Measurements from ENCODE around the gene TMEM252. TPM values are rescaled to one million over a fixed set of nuclear protein-coding genes. Genes with fewer than 3 reads are reported as not detected.

Gene TMEM252
- total RNA-seq, 4 donors from 2014 or later = not detected

DNA sequence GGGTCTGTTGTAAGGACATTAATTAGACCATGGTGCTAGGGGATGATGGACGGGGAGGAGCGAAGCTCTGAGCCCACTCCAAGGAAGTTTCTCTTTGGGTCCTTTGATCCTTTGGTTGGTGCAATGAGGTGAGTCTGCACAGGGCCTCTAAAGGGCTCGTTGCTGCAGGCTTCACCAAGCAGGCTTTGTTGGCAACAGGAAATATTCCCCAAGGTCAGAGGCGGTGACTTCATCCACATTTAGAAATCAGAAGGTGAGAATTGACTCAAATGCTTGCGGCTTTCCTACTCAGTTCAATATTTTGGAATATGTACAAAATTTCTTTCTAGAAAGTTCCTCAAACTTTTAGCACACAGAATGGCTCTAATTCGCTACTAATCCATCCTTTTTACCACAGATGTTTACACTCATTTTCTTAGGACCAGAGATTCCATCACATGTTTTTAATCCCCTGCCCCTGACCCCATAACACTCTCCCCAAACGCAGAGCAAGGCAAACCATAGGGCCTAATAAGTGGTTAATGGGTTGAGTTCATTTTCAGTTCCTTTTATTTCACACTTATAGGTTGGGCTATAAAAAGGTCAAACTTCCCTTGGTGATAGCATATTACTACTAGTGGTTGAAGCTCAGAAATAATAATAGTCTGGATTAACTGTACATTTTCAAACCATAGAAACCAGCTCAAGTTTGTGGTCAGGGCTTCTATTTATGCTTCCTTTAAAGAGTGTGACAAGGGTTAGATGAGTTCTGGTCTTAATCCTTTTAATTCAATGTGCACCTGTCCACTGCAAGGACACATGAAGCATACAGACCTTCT, 37.3 kb upstream of the TMEM252 start:
- Histone ChIP-seq H3K9me3 (no peaks in the 10 kb centered on the region), H3K36me3 (no peaks in the 10 kb centered on the region), H3K4me3 (no peak overlapping the region), H3K27ac (no peak overlapping the region), H3K4me1 (no peaks in the 10 kb centered on the region), H3K27me3 (no peaks in the 10 kb centered on the region)
- DNase-seq (ENCODE audit: low spot score in 2 of 2) = no peak
- 75% methylated on average over 7 of the region's 7 CpGs for WGBS
- TF ChIP-seq CTCF (IDR thresholded peaks at IDR 0.05) (no peak), POLR2A (IDR thresholded peaks at IDR 0.05) (no peak), EP300 (IDR thresholded peaks at IDR 0.05) (no peak), POLR2AphosphoS5 (IDR thresholded peaks at IDR 0.05) (no peak)

DNA sequence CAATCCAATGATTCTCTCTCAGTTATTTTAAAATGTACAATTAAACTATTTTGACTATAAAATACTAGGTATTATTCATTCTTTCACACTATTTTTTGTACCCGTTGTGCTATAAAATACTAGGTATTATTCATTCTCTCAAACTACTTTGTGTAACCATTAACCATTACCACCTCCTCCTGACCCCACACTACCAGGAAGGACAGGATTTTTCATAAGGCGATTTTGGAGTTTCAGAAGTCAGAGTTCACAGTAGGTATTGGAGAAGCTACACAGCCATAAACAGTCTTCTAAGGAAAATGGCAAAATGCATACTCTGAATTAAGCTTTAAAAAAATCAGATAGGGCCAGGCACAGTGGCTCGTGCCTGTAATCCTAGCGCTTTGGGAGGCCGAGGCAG, 35.1 kb upstream of the TMEM252 start:
- Histone ChIP-seq H3K4me1 (no peaks in the 10 kb centered on the region), H3K27ac (no peak overlapping the region), H3K4me3 (no peak overlapping the region), H3K9me3 (no peaks in the 10 kb centered on the region), H3K27me3 (peaks cover 5% of the 10 kb centered on the region), H3K36me3 (no peaks in the 10 kb centered on the region)
- 72% methylated on average over 5 of the region's 5 CpGs for WGBS
- no peak for TF ChIP-seq EP300 (IDR thresholded peaks at IDR 0.05)
- TF ChIP-seq POLR2A (IDR thresholded peaks at IDR 0.05) = no peak
- DNase-seq (ENCODE audit: low spot score in 2 of 2) = no peak

DNA sequence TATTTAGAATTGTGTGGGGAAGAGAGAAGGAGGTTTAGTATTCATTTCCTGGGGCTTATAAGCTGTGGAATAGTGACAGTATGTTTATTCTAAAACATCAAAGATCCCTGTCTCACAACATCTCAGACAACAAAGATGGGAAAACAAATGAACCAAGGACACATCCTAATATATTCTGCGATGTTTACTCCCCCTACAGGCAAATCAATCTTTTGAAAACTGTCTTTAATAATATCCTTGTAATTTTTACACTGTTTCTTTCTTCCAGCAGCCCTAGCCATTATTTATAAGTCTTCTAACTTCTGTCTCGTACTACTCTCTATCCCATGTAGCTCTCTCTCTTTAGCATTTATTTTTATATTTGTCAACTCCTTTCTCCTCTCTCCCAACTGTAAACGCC, 33.5 kb upstream of the TMEM252 start:
- H3K9me3 ChIP-seq = no peaks in the 10 kb centered on the region
- H3K27ac ChIP-seq = no peak overlapping the region
- TF ChIP-seq EP300 (IDR thresholded peaks at IDR 0.05) (no peak), POLR2A (IDR thresholded peaks at IDR 0.05) (no peak), POLR2AphosphoS5 (IDR thresholded peaks at IDR 0.05) (no peak), CTCF (IDR thresholded peaks at IDR 0.05) (no peak)
- DNase-seq (ENCODE audit: low spot score in 2 of 2) = no peak
- 59% methylated on average over 3 of the region's 3 CpGs for WGBS
- no peaks in the 10 kb centered on the region for H3K4me1 ChIP-seq
- H3K36me3 ChIP-seq = no peaks in the 10 kb centered on the region
- H3K27me3 ChIP-seq = peaks cover 5% of the 10 kb centered on the region
- H3K4me3 ChIP-seq = no peak overlapping the region

- Histone ChIP-seq H3K27me3 (peaks cover 15% of the 10 kb centered on the region), H3K4me3 (no peak overlapping the region), H3K27ac (no peak overlapping the region), H3K36me3 (no peaks in the 10 kb centered on the region), H3K4me1 (no peaks in the 10 kb centered on the region), H3K9me3 (no peaks in the 10 kb centered on the region)
- no peak for DNase-seq (ENCODE audit: low spot score in 2 of 2)
- 78% methylated on average over 3 of the region's 3 CpGs for WGBS
- TF ChIP-seq CTCF (IDR thresholded peaks at IDR 0.05) (no peak), EP300 (IDR thresholded peaks at IDR 0.05) (no peak), POLR2AphosphoS5 (IDR thresholded peaks at IDR 0.05) (no peak), POLR2A (IDR thresholded peaks at IDR 0.05) (no peak)
Observed at GRCh38 chr9:68567565-68567964, 26.9 kb upstream of the TMEM252 start.

- H3K9me3 ChIP-seq = no peaks in the 10 kb centered on the region
- H3K4me3 ChIP-seq = no peak overlapping the region
- TF ChIP-seq EP300 (IDR thresholded peaks at IDR 0.05) = no peak
- TF ChIP-seq POLR2A (IDR thresholded peaks at IDR 0.05) = no peak
- TF ChIP-seq CTCF (IDR thresholded peaks at IDR 0.05) = no peak
- no peak for TF ChIP-seq POLR2AphosphoS5 (IDR thresholded peaks at IDR 0.05)
- peaks cover 14% of the 10 kb centered on the region for H3K27me3 ChIP-seq
- WGBS = 69% methylated on average over 2 of the region's 2 CpGs
- H3K36me3 ChIP-seq = no peaks in the 10 kb centered on the region
- no peak for DNase-seq (ENCODE audit: low spot score in 2 of 2)
- no peak overlapping the region for H3K27ac ChIP-seq
- peaks cover 9% of the 10 kb centered on the region for H3K4me1 ChIP-seq
Observed at GRCh38 chr9:68562461-68562860, 21.8 kb upstream of the TMEM252 start.

Measured in suprapubic skin (tissue), 4 donors.